Measurements from ENCODE around the gene ENDOV. TPM values are rescaled to one million over a fixed set of nuclear protein-coding genes. Genes with fewer than 3 reads are reported as not detected.

ENDOV gene
- total RNA-seq, 4 donors from 2014 or later = 17.1 to 47.8 (median 19.3) TPM

- 64% methylated on average over 22 of the region's 28 CpGs for WGBS
- no peak for DNase-seq (ENCODE audit: low spot score in 2 of 2)
- peaks cover 90% of the 10 kb centered on the region for H3K27me3 ChIP-seq
Measured at GRCh38 chr17:80468781-80469493, 54.0 kb downstream of the ENDOV start.

DNA sequence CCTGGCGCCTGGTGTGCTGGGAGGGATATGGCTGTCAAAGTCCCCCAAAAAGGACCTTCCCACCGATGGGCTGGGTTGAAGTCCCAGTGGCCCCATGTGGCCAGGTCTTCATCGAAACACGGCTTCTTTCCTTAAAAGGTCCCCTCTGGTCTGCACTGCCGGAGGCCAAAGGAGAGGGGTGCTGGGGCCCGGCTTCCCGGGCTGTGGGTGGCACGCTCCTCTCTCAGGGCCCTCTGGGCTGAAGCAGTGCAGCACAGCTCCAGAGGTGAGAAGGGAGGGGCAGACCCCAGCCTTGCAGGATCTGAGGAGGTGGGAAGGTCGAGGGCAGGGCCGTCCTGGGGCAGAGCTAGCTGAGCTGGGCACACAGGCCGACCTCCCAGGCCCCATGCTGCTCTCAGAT lies 54.7 kb downstream of the ENDOV start:
- no peak for DNase-seq (ENCODE audit: low spot score in 2 of 2)
- H3K27me3 ChIP-seq = peaks cover 91% of the 10 kb centered on the region
- no peaks in the 10 kb centered on the region for H3K9me3 ChIP-seq
- H3K4me1 ChIP-seq = peaks cover 5% of the 10 kb centered on the region
- 87% methylated on average over 11 of the region's 11 CpGs for WGBS
- H3K36me3 ChIP-seq = no peaks in the 10 kb centered on the region
- no peak overlapping the region for H3K4me3 ChIP-seq
- H3K27ac ChIP-seq = no peak overlapping the region
- TF ChIP-seq EP300 (IDR thresholded peaks at IDR 0.05) (no peak), CTCF (IDR thresholded peaks at IDR 0.05) (no peak), POLR2AphosphoS5 (IDR thresholded peaks at IDR 0.05) (no peak), POLR2A (IDR thresholded peaks at IDR 0.05) (no peak)

More at GRCh38 chr17:80468781-80469493, 54.0 kb downstream of the ENDOV start:
- no peaks in the 10 kb centered on the region for H3K36me3 ChIP-seq
- H3K27ac ChIP-seq = no peak overlapping the region
- H3K9me3 ChIP-seq = no peaks in the 10 kb centered on the region
- no peak for TF ChIP-seq POLR2A (IDR thresholded peaks at IDR 0.05)
- no peak for TF ChIP-seq CTCF (IDR thresholded peaks at IDR 0.05)
- no peak for TF ChIP-seq POLR2AphosphoS5 (IDR thresholded peaks at IDR 0.05)
- TF ChIP-seq EP300 (IDR thresholded peaks at IDR 0.05) = no peak
- H3K4me3 ChIP-seq = no peak overlapping the region
- no peaks in the 10 kb centered on the region for H3K4me1 ChIP-seq

GRCh38 chr17:80470603-80471002 lies 55.6 kb downstream of the ENDOV start:
- Histone ChIP-seq H3K4me1 (peaks cover 14% of the 10 kb centered on the region), H3K9me3 (no peaks in the 10 kb centered on the region), H3K27me3 (peaks cover 95% of the 10 kb centered on the region), H3K4me3 (no peak overlapping the region), H3K36me3 (no peaks in the 10 kb centered on the region), H3K27ac (no peak overlapping the region)
- TF ChIP-seq POLR2A (IDR thresholded peaks at IDR 0.05) (no peak), EP300 (IDR thresholded peaks at IDR 0.05) (no peak), POLR2AphosphoS5 (IDR thresholded peaks at IDR 0.05) (no peak), CTCF (IDR thresholded peaks at IDR 0.05) (no peak)
- 86% methylated on average over 19 of the region's 21 CpGs for WGBS
- DNase-seq (ENCODE audit: low spot score in 2 of 2) = no peak

GRCh38 chr17:80471922-80472321 lies 57.0 kb downstream of the ENDOV start:
- H3K27ac ChIP-seq = no peak overlapping the region
- peaks cover 97% of the 10 kb centered on the region for H3K27me3 ChIP-seq
- no peak for DNase-seq (ENCODE audit: low spot score in 2 of 2)
- no peaks in the 10 kb centered on the region for H3K9me3 ChIP-seq
- no peak overlapping the region for H3K4me3 ChIP-seq
- TF ChIP-seq POLR2AphosphoS5 (IDR thresholded peaks at IDR 0.05) (no peak), EP300 (IDR thresholded peaks at IDR 0.05) (no peak), POLR2A (IDR thresholded peaks at IDR 0.05) (no peak), CTCF (IDR thresholded peaks at IDR 0.05) (no peak)
- peaks cover 27% of the 10 kb centered on the region for H3K4me1 ChIP-seq
- WGBS = 67% methylated on average over 8 of the region's 8 CpGs
- H3K36me3 ChIP-seq = no peaks in the 10 kb centered on the region

DNA sequence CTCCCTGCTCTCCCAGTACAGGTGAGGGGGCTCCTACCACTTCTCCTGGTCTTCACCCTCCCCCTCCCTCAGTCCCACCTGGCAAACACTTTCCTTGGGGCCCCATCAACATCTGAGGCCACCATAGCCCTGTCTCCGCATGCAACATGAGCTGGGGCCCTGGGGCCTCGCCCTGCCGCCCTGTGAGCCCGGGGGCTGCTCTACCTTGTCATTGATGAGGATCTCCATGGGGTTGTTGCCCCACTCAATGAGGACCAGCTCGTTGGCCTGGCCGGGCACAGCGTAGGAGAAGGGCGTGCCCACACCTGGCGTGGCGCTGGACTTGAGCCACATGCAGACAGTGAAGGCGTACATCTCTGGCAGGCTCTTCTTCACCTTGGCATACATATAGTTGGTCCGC lies 58.0 kb downstream of the ENDOV start:
- 75% methylated on average over 10 of the region's 12 CpGs for WGBS
- H3K36me3 ChIP-seq = no peaks in the 10 kb centered on the region
- no peak overlapping the region for H3K27ac ChIP-seq
- no peak overlapping the region for H3K4me3 ChIP-seq
- peaks cover 99% of the 10 kb centered on the region for H3K27me3 ChIP-seq
- H3K9me3 ChIP-seq = no peaks in the 10 kb centered on the region
- H3K4me1 ChIP-seq = peaks cover 38% of the 10 kb centered on the region
- TF ChIP-seq POLR2AphosphoS5 (IDR thresholded peaks at IDR 0.05) (no peak), POLR2A (IDR thresholded peaks at IDR 0.05) (no peak), EP300 (IDR thresholded peaks at IDR 0.05) (no peak), CTCF (IDR thresholded peaks at IDR 0.05) (no peak)
- no peak for DNase-seq (ENCODE audit: low spot score in 2 of 2)

Measured in suprapubic skin (tissue), 4 donors.